HG03432 (cell line): ENCODE data around the gene CCDC150.
A peak's percentile ranks its signal among the peaks of the same experiment; 100 is the strongest.
"Not testable (repeated sequence)": the region's sequence is repeated elsewhere in the genome, so short reads cannot be mapped to it uniquely, and the experiment has no call there.

Source experiments
- ATAC-seq: cut with Tn5 transposase; IDR thresholded peaks from one replicate; pipeline ENCODE4 v1.9.1; 2021; ENCODE audit warnings: mild to moderate bottlenecking, moderate library complexity; ENCODE audit not compliant: unreplicated experiment

The CCDC150 gene

DNA sequence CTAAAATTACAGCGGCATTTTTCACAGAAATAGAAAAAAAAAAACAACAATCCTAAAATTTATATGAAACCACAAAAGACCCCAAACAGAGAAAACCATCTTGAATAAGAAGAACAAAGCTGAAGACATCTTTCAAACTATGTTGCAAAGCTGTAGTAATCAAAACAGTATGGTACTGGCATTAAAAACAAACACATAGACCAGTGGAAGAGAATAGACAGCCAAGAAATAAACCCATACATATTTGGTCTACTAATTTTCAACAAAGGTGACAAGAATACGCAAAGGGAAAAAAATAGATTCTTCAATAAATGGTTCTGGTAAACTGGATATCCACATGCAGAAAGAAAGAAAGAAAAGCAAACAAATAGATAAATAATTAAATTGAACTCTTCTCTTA, 9.0 kb upstream of the CCDC150 start:
- no peak for ATAC-seq

DNA sequence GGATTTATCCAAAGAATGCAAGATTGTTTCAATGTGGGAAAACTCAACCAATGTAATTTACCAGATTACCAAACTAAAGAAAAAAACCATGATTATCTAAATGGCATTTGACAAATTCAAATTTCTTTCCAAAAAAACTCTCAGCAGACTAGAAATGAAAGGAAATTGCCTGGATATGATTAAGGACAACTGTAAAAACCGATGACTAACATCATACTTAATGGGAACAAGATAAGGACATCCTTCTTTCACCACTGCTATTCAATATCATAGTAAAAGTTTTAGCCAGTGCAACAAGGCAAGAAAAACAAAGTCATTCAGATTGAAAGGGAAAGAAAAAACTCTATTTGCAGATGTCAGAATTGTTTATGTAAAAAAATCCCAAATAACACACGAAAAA, 4.4 kb upstream of the CCDC150 start:
- ATAC-seq: no peak

DNA sequence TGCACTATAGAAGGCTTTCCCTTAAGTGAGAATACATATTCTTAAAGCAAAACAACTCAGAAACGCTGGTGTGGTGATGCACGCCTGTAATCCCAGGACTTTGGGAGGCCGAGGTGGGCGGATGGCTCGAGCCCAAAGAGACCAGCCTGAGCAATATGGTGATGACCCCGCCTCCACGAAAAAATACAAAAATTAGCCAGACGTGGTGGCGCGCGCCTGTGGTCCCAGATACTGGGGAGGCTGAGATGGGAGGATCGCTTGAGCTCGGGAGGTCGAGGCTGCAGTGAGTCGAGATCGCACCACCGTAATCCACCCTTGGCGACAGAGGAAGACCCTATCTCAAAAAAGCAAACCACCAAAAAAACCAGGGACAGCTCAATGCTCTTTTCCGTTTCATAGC, 750 bp upstream of the CCDC150 start:
- ATAC-seq: no peak

DNA sequence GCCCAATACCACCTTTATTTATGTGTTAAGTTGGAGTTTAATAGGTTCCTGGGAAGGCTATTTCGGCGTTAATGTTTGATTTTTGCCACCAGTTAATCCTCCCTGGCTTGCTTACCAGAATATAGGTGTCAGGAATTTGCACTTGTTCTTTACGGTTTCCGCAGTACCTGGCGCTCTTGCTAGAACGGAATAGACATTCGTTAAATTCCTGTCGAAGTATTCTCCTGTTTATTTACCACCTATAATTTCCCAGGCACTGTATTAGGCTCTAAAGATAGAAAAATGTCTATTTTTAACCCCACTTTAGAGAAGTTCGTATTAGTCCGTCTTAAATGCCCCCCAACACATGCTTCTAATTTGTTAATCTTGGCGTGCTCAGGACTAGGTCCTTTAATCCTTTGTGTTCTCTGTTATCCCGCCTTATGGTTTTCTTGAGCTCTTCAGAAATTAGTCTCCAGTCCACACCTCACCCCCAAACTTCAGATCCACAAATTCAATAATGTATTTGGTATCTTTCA, 575 bp downstream of the CCDC150 start:
- peak; percentile 0 for ATAC-seq

DNA sequence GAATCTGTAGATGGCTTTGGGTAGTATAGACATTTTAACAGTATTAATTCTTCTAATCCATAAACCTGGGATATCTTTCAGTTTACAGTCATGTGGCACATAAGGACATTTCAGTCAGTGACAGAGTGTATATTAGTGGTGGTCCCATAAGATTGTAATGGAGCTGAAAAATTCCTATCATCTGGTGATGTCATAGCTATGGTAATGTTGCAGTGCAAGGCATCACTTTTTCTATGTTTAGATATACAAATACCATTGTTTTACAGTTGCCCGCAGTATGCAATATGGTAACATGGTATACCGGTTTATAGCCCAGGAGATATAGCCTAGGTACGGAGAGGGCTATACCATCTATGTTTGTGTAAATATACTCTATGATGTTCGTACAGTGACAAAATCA, 9.7 kb downstream of the CCDC150 start:
- ATAC-seq: no peak

DNA sequence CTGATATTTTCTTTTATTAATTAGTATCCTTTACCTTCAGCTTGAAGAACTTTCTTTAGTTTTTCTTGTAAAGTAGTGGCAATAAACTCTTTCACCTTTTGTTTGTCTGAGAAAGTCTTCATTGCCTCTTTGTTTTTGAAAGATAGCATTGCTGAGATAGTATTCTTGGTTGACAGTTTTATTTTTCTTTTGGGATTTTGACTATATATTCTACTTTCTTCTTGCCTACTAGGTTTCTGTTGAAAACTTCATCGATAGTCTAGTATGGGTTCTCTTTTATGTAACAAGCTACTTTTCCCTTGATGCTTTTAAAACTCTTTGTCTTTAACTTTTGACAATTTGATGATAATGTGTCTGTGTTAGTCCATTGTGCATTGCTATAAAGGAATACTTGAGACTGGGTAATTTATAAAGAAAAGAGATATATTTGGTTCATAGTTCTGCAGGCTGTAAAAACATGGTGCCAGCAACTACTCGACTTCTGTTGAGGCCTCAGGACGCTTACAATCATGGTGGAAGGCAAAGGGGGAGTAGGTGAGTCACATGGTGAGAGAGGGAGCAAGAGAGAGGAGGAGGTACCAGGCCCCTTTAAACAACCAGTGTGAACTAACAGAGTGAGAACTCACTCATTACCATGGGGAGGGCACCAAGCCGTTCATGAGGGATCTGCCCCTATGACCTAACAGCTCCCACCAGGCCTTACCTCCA, 12.0 kb downstream of the CCDC150 start:
- ATAC-seq: no peak

DNA sequence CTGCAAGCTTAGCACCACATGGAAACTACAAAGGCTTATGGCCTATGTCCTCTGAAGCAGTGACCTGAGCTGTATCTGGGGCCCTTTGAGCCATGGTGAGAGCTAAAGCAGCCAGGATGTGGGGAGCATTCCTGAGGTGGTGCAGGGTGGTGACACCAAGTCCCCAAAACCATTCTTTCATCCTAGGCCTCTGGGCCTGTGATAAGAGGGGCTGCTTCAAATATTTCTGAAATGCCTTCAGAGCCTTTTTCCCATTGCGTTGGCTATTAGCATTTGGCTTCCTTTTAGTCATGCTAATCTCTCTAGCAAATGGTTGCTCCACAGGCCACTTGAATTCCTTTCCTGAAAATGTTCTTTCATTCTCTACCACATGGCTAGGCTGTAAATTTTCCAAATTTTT, 13.4 kb downstream of the CCDC150 start:
- no peak for ATAC-seq

DNA sequence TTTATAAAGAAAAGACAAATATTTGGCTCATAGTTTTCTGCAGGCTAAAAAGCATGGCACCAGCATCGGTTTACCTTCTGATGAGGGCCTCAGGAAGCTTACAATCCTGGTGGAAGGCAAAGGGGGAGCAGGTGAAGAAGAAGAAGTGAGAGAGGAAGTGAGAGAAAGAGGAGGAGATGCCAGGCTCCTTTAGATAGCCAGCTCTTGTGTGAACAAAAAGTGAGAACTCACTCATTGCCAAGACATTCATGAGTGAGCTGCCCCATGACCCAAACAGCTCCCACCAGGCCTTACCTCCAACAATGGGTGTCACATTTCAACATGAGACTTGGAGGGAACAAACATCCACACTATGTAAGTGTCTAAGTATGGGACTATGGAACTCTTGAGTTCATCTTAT, 14.3 kb downstream of the CCDC150 start:
- ATAC-seq: no peak

DNA sequence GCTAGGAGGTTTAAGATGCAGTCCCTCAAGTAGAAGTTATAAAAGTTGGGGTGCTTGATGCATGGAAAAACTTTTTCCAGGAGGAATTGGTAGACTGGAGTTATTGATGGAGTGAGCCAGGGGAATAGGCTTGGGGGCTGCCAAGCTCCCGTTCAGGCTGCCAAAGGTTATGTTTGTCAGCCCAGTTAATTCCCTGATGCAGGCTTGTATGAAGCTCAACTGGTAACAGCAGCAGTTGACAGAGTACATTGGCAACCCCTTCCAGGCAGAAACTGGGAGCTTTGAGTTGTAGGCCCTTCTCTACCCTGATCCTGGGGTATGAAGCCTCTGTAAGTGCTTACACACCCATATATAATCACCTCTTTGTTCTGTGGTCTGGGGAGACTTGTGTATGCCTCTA, 16.2 kb downstream of the CCDC150 start:
- ATAC-seq: no peak

DNA sequence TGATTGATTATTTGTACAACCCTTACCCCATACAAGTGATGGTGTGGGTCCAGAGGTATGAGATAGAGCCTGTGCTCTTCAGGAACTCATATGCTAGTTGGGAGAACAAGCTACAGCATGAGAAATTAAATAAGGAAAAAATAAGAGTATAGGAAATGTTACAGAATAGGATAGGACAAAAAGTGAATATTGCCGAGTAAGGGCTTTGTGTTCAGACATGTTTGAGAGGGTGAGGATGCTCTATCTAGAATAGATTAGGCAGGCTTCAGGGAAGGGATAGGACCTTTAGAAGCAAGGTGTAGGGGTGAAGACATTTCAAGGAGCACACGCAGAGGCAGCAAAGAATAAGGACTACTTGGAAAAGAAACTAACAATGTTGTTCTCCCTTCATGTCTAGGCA, 17.8 kb downstream of the CCDC150 start:
- ATAC-seq: no peak

DNA sequence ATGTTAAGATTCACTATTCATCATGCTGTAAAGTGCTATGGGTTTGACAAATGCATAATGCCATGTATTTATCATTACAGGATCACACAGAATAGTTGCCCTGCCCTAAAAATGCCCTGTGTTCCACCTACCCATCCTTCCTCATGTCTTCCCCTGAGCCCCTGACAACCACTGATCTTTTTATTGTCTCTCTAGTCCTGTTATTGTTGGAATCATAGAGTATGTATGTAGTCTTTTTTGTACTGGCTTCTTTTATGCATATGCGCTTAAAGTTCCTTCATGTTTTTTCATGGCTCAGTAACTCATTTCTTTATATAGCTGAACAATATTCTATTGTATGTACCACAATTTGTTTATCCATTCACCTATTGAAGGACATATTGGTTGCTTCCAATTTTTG, 20.3 kb downstream of the CCDC150 start:
- no peak for ATAC-seq

DNA sequence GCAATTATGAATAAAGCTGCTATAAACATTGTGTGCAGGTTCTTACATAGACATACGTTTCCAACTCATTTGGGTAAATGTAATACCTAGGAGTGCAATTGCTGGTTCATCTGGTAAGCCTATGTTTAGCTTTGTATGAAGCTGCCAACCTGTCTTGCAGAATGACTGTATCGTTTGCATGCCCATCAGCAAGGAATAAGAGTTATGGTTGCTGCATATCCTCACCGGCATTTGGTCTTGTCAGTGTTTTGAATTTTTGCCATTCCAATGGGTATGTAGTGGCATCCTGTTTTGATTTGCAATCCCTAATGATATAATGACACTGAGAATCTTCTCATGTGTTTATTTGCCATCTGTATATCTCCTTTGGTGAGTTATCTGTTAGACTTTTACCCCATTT, 20.7 kb downstream of the CCDC150 start:
- no peak for ATAC-seq

DNA sequence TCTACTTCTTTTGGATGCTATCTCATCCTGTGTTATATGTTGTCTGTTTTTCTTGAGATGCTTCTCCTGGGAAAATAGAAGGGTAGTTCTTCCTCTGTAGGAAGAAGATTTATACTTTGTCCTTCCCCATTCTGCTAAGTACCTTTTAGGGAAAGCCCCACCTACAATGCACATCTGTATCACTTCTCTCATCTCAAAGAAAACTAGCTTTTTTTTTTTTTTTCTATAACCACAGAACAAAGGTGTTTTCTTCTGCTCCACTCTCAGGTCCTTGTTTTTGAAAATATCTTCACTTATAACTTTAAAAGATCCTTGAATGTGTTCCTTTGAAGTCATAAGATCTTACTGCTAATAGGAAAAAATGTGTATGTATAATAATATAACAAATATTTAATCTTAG, 30.8 kb downstream of the CCDC150 start:
- ATAC-seq: no peak

DNA sequence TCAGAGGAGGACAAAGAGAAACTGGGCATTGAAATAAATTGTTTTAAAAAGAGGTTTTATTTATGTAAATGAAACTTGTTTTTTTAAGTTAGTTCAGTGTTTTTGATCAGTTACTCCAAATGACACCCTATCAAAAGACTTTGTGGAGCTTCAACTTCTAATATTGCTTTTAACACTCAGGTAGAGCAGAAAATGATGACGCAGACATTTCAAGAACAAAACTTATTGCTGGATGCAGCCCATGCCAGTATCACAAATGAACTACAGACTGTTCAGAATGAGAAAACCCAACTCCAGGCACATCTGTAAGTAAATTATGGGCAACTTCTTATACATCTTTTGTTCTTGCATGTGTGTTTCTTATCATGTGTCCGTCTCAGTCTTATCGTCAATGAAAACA, 36.4 kb downstream of the CCDC150 start:
- no peak for ATAC-seq

DNA sequence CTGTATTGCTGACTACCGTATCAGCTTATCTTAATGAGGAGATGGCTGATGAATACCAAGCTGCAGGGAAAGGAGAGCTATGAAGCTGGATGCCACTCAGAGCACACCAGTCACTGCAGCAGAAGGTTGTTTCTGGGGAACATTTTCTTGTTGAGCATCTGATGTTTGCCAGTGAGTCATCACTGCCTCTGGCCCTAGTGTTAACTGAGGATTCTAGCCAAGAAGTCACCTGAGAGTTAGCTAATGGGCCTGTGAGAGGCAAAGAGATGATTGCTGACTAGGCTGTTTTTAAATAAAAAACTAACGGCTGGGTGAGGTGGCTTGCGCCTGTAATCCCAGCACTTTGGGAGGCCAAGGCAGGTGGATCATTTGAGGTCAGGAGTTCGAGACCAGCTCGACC, 37.9 kb downstream of the CCDC150 start:
- ATAC-seq: no peak

DNA sequence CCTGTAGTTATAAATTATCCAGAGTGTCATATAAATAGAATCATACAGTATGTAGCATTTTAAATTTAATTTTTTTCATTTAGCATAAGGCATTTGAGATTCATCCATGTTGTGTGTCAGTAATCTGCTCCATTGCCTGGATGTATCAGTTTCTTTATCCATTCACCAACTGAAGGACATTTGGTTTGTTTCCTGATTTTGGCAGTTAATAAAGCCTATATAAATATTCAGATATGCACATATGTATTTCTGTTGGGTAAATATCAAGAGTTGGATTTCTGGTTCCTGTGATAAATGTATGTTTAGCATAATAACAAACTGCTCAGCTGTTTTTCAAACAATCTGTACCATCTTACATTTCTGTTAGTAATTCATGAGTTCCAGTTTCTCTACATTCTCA, 39.9 kb downstream of the CCDC150 start:
- no peak for ATAC-seq

DNA sequence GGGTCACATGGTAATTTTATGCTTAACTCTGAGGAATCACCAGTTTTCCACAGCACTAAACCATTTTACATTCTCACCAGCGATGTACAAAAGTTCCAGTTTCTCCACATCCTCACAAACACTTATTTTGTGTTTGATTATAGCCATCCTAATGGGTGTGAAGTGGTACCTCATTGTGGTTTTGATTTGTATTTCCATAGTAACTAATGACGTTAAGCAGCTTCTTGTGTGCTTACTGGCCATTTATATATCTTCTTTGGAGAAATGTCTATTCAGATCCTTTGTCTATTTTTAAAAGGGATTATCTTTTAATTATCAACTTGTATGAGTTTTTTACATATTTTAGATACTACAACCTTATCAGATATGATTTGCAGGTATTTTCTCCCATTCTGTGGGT, 42.0 kb downstream of the CCDC150 start:
- no peak for ATAC-seq

DNA sequence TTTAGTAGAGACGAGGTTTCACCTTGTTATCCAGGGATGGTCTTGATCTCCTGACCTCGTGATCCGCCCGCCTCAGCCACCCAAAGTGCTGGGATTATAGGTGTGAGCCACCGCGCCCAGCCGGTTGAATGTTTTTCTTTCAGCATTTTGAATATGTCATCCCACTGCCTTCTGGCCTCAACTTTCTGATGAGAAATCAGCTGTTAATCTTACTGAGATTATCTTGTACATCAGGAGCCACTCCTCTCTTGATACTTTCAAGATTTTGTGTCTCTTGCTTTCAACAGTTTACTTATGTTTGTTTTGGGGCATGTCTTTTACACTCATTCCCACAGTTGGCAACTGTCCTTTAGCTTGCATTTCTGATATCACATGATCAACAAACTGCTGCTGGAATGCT, 46.3 kb downstream of the CCDC150 start:
- no peak for ATAC-seq

DNA sequence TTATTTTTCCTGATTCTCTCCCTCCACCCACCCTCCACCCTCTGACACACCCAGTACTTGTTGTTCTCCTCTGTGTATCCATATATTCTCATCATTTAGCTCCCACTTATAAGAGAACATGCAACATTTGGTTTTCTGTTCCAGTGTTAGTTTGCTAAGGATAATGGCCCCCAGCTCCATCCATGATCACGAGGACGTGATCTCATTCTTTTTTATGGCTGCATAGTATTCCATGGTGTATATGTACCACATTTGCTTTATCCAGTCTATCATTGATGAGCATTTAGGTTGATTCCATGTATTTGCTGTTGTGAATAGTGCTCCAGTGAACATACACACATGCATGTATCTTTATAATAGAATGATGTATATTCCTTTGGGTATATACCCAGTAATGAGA, 47.2 kb downstream of the CCDC150 start:
- not testable (repeated sequence) for ATAC-seq

DNA sequence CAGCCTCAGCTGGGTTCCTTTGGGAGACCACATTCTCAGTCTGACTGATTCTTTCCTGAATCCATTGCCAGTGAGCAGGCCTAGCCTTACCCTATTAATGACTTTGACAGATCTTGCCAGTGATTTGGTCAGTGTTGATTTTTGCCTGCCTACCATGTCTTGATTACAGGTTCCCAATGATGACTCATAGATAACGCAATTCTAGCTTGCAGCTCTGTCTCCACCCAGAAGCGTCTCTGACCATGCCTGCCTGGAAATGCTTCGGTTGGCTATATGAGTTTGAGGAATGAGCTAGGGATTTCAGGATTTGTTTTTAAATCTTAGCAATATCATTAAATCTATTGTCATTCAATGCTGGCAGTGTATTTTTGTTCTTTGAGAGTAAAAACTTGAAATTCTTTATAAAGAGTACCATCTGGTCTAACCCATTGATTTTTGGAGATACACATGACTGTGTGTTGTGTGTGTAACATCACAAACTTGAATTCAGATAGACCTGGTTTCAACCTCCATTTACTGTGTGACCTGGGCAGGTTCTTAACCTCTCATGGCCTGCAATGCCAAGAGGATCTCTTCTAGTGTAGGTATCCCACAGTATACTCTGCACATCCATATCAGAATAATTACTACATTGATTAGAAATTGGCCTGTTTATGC, 57.0 kb downstream of the CCDC150 start:
- ATAC-seq: no peak

DNA sequence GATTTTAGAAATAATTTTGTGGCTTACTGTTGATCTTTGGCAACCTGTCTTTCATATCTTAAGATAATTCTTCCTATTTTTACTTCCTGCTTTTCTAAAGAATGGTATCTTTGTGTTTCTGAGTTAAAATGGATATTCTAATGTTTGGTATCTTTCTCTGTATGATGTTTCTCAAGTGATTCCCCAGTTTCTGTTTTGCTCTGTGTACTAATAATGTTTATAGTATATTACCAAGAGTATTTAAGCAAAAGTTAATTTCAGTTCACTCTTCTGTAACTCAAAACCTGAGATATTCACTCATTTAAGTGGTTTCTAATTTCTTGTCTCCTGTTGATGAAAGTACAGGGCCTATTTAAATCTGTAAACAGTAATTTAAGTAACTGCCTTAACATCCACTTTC, 58.3 kb downstream of the CCDC150 start:
- ATAC-seq: peak; percentile 54

DNA sequence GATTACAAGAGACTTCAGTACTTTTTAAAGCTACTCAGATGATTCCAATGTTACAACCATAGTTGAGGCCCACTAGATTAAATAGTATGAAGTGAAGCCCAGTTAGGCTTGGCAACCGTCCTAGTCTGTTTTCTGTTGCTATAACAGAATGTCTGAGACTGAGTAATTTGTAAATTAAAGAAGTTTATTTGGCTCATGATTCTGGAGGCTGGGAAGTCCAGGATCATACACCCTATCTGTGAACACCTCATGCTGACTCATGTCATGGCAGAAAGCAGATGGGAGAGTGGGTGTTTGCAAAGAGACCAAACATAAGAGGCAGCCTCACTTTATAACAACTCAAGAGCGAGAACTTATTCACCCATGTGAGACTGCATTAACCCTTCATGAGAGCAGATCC, 63.1 kb downstream of the CCDC150 start:
- no peak for ATAC-seq

DNA sequence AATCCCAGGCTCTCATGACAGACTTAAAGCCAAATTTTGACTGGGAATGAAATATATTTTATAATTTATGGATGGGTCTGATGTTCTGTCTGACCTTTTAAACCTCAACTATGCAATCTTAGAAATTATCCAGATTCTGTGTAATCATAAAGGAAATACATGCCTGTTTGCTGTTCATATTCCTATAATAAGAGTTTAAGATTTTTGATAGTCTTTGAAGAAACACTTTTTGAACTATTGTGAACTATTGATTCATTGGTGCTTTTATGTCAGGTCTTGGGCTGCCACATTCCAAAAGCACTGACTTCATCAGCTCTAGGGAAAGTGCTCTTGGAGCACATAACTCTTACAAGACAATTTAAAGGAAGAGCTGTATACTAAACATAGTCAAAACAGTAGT, 64.2 kb downstream of the CCDC150 start:
- no peak for ATAC-seq
